Hematopoietic multipotent progenitor cell treated with erythropoietin and hydrocortisone succinate and interleukin-3 and kit ligand, for 4 days (in vitro differentiated cells): ENCODE data around the gene DDX46.
"Not testable (repeated sequence)": the region's sequence is repeated elsewhere in the genome, so short reads cannot be mapped to it uniquely, and the experiment has no call there.

Experiments
- DNase-seq: peaks from one replicate; pipeline ENCODE4 v3.0.0-alpha.2; 2015

Gene DDX46

DNA sequence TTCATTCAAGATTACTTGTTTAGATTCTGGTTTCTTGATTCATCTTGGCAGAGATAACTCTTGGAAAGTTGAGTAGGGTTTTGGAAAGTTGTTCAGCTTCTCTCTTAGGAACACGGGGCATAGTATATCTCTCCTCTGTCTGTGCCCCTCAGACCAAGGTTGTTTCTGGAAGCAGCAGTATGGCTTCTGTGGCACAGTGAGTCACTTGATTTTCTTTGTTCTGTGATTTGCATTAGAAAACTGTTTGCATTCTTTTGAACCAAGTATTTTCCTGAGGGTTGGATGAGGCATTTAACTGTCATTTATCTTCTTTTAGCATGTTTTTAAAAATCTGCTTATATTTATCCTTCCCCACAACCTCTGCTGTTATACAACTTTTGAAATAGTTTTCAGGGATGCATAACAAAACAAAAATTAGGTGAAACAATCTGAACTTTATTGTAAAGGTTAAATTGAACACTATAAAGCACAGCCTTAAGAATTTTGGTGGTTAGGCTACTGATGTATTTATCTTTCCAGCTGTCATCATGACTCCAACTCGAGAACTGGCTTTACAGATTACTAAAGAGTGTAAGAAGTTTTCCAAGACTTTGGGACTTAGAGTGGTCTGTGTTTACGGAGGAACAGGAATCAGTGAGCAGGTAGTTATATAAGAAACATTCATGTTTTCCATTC is 26.5 kb downstream of the DDX46 start:
- no peak for DNase-seq

DNA sequence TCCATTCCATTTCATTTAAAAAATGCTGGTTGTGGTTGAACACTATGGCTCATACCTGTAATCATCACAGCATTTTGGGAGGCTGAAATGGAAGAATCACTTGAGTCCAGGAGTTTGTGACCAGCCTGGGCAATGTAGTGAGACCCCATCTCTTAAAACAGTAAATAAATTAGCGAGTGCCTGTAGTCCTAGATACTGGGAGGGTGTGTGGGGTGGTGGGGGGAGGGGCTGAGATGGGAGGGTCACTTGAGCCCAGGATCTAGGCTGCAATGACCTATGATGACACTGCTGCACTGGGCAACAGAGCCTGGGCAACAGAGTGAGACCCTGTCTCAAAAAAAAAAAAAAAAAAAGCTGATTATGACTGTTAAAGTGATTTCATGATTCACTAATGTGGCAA is 29.1 kb downstream of the DDX46 start:
- no peak for DNase-seq

DNA sequence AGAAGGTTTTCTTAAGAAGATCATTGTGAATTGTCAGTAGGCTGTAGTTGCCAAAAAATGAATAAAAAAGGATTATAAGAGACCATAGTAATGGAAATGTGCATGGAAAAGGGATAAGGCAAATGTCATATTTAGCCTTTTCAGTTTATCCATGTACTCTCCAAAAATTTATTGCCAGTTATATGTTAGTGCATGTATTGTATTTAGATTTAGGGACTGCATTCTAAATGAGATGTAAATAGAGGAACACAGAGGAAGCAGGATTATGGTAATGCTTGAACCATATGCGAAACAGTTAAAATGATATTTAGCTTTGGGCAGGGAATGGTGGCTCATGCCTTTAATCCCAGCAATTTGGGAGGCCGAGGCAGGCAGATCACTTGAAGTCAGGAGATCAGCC is 33.0 kb downstream of the DDX46 start:
- no peak for DNase-seq

- DNase-seq: no peak
These were observed 33.7 kb downstream of the DDX46 start for GRCh38 chr5:134792286-134792685.

- DNase-seq: no peak
These were observed 34.5 kb downstream of the DDX46 start for GRCh38 chr5:134793111-134793510.

GRCh38 chr5:134794082-134794481 is 35.5 kb downstream of the DDX46 start:
- DNase-seq: no peak

- DNase-seq: no peak
These were observed 36.2 kb downstream of the DDX46 start for GRCh38 chr5:134794819-134795218.

- no peak for DNase-seq
These were observed 39.9 kb downstream of the DDX46 start for GRCh38 chr5:134798468-134798867.

- DNase-seq: no peak
These were observed 45.2 kb downstream of the DDX46 start for GRCh38 chr5:134803821-134804220.

GRCh38 chr5:134813407-134813806 is 54.8 kb downstream of the DDX46 start:
- peak; percentile 14 for DNase-seq

- peak; percentile 83 for DNase-seq
These were observed 55.2 kb downstream of the DDX46 start for GRCh38 chr5:134813827-134814226.

- no peak for DNase-seq
These were observed 58.4 kb downstream of the DDX46 start for GRCh38 chr5:134817006-134817405.

DNA sequence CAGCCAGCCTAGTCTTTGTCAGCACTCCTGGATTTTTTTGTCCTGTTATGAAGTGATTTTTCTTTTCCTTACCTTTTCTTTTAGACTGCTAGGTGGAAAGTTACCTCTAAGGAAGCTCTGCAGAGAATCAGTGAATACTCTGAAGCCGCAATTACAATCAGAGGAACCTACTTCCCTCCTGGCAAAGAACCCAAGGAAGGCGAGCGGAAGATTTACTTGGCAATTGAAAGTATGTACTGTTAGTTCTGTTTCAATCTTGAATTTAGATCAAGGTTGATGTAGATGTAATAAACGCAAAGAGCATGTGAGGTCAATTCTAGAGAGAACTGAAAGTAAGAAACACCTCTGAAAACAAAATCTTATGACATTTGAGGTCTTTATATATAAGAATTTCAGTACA is 60.2 kb downstream of the DDX46 start:
- DNase-seq: no peak

DNA sequence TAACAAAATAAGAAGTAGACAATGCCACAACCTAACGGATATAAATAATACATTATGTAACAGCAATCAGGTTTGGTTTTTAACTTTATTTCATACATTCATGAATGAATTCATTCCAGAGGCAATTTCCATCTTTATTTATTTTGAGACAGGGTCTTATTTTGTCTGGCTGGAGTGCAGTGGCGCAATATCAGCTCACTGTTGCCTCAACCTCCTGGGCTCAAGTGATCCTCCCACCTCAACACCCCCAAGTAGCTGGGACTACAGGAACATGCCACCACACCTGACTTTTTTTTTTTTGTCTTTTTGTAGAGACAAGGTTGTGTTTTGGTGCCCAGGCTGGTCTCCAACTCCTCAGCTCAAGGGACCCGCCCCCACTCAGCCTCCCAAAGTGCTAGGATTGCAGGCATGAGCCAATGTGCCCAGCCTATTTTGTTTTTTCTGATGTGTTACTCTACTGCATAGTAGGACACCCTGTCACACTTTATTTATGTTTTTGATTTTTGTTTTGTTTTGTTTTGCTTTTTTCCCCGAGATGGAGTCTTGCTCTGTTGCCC is 60.9 kb downstream of the DDX46 start:
- DNase-seq: no peak

DNA sequence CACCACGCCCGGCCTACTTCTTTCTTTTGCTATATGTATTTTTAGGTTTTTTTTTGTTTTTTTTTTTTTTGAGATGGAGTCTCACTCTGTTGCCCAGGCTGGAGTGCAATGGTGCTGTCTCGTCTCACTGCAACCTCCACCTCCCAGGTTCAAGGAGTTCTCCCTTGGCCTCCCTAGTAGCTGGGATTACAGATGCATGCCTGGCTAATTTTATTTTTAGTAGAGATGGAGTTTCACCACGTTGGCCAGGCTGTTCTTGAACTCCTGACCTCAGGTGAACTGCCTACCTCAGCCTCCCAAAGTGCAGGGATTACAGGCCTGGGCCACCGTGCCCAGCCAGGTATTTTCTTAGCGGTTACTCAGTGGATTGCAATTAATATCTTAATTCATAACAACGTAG is 63.3 kb downstream of the DDX46 start:
- DNase-seq: no peak

DNA sequence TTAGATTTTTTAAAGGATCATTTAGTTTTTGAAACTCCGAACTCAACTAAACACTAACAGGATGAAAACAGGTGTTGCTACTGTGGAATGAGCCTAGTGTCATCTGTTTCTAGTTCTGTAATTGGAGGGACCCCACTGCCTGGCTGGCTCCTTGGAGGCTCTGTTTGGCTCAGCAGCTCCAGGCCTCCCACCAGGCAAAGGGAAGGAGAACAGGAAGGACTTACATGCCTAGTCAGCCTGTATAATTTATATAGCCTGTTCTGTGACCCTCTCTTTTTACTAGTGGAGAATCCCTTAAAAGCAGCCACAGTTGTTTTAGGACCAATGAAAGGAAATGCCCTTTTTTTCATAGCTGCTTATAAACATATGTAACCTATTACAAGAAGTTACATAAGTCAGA is 66.1 kb downstream of the DDX46 start:
- DNase-seq: no peak

GRCh38 chr5:134825212-134825611 is 66.6 kb downstream of the DDX46 start:
- no peak for DNase-seq

DNA sequence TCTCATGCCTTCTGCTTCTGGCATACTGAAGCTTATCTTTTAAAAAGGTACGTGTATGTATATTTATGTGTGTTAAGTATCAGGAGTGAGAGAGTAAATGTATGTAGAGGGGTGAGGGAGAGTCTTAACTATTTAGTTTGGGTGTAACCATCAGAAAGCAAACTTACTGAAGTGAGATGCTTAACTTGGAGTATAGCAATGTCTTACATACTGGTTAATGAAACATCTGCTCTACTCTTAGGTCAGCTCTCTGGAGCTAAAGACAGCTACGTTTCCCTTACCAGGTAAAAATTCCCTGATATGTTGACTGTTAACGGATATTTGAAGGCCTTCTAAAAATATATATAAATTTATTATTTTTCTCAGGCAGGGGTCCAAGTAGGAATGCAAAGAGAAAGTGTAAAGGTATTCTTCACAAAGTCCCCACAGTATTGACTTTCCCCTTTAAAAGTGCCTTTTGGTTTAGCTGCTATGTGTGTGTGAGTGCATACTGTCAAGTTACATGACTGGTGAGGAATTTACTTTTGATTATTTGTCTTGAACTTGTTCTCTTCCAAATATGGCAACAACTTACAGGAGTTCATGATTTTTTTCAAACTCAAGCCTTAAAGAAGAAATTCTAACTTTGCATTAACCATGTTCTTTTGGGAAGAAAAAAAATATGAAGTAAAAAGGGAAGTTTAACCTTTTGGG is 74.9 kb downstream of the DDX46 start:
- DNase-seq: no peak

DNA sequence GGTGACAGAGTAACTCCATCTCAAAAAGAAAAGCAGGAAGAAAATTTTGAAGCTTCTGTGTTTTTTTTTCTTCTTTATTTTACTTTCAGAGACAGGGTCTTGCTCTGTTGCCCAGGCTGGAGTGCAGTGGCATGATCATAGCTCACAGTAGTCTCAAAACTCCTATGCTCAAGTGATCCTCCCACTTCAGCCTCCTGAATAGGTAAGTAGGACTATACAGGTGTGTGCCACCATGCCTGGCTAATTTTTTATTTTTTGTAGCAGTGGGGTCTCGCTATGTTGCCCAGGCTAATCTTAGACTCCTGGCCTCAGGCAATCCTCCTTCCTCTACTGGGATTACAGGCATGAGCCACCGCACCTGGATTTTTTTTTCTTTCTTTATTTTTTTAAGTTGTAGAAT is 77.0 kb downstream of the DDX46 start:
- DNase-seq: no peak

- DNase-seq: no peak
These were observed 79.1 kb downstream of the DDX46 start for GRCh38 chr5:134837530-134838181.

DNA sequence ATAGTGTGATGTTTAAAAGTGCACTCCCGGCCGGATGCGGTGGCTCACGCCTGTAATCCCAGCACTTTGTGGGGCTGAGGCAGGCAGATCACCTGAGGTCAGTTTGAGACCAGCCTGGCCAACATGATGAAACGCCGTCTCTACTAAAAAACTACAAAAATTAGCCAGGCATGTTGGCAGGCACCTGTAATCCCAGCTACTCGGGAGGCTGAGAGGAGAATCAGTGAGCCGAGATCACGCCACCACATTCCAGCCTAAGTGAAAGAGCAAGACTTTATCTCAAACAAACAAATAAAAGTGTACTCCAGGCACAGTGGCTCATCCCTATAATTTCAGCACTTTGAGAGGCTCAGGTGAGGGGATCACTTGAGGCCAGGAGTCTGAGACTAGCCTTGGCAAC is 79.8 kb downstream of the DDX46 start:
- not testable (repeated sequence) for DNase-seq

DNA sequence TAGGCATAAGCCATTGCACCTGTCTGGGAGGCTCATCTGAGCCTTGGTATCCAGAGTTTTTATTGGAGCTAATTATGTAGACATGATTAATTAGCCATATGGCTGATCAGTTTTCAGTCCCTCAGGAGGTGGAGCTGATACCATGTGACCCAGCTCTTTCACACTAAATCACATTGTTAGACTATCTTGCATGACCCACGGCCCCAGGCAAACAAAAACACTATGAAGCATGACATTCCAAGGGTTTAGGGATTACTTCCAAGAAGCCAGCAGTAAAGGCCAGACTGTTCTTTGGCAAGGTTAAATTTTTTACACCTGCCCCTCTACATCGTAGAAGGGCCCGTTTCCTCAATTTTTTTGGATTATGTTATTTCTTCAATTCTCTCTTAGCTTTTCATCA is 82.2 kb downstream of the DDX46 start:
- no peak for DNase-seq

- DNase-seq: no peak
These were observed 85.7 kb downstream of the DDX46 start for GRCh38 chr5:134844252-134844651.

DNA sequence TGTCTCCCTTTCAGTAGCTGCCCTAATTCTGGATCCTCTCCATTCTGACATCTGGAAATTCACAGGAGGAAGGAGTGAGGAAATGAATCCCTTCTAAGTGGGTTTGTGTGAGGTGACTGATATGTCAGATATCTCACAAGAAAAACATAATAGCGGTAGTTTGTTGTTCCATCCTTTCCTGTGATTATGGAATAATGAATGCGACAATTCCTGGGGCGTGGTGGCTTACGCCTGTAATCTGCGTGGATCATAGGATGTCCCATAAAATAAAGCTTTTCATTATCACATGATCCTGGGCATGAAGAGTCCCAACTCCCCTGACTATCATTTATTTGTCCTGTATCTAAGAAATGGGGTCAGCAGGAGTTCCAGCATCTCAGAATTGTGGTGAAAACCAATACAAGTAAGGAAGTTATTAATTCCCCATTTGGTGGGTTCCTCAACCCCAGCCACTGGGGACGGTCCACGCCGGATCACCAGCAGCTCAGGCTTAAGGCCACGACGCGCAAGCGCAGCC is 86.8 kb downstream of the DDX46 start:
- no peak for DNase-seq
